ENCODE results near the gene IER3. TPM values are rescaled to one million over a fixed set of nuclear protein-coding genes. Genes with fewer than 3 reads are reported as not detected.
"Not testable (repeated sequence)": the region's sequence is repeated elsewhere in the genome, so short reads cannot be mapped to it uniquely, and the experiment has no call there.

The IER3 gene
- total and polyA plus RNA-seq, 9 of the 15 experiments (the other 6 are each of a cell fraction or from before 2014, with no cell fraction given), result 1.5 to 30.0 (median 11.5) TPM

DNA sequence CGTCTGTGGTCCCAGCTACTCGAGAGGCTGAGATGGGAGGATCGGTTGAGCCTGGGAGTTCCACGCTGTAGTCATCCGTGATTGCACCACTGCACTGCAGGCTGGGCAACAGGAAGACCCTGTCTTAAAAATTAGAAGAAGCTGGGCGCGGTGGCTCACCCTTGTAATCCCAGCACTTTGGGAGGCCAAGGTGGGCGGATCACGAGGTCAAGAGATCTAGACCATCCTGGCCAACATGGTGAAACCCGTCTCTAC is 22.4 kb downstream of the IER3 start:
- peak overlapping the region; percentile 98 for H3K4me2 ChIP-seq (ENCODE audit: insufficient read depth, low read length)
- H3K4me1 ChIP-seq (replicated peaks in 1 of 2; ENCODE audit: control insufficient read depth in 2 of 2, insufficient read depth in 2 of 2, low read length in 2 of 2), result peaks cover 19 to 21% of the 10 kb centered on the region in 2 experiments
- H3K9me3 ChIP-seq (replicated peaks; ENCODE audit: control insufficient read depth, insufficient read depth, low read depth, low read length); H3K27me3 ChIP-seq (ENCODE audit: control insufficient read depth in 2 of 2, insufficient read depth in 2 of 2, low read length in 2 of 2); H2AFZ ChIP-seq (ENCODE audit: low read depth, low read length); FAIRE-seq; DNase-seq (ENCODE audit: extremely low read depth in 1 of 4, low spot score in 3 of 4); H3K9me1 ChIP-seq (ENCODE audit: control insufficient read depth, insufficient read depth, low read length); BruUV-seq (replicated peaks); ATAC-seq; TF ChIP-seq JUN (IDR thresholded peaks at IDR 0.05; ENCODE audit: borderline replicate concordance, low read depth, low read length); NR2C2 (CRISPR knock-in tag; IDR thresholded peaks at IDR 0.05): not testable (repeated sequence)
- CTCF ChIA-PET (ENCODE audit: low intra/inter-chr PET ratio), result interaction anchor here (0.8 to 5.0 kb wide), 7 partner anchors 9 to 238 kb away, joined by 3 to 92 read pairs (median 9); partner anchors contain the start of gene DHX16
- peaks cover 52% of the 10 kb centered on the region for H3K36me3 ChIP-seq (ENCODE audit: control insufficient read depth, insufficient read depth, low read length)
- intact Hi-C loops (cut with micrococcal nuclease), result loop anchor here (1.0 kb wide), 1 partner anchor 43 kb away; no protein-coding TSS in a partner anchor
- H4K20me1 ChIP-seq (replicated peaks; ENCODE audit: control insufficient read depth, insufficient read depth, low read length), result peaks cover 44% of the 10 kb centered on the region
- in situ Hi-C loops (cut with MboI), result loop anchor here (5.0 to 10.0 kb wide), 2 partner anchors 47 to 240 kb away; partner anchors contain the start of gene DHX16
- peak overlapping the region; percentile 91 for H3K27ac ChIP-seq (ENCODE audit: extremely low read depth, low read depth, low read length)
- POLR2A ChIA-PET, result interaction anchor here (0.6 to 27.1 kb wide), 17 partner anchors 7 to 387 kb away, joined by 3 to 524 read pairs (median 4); partner anchors contain the start of genes GTF2H4 and NRM
- H3K9ac ChIP-seq (ENCODE audit: insufficient read depth in 1 of 2, low read depth in 2 of 2, low read length in 2 of 2), result peak overlapping the region; percentile 96
- peak overlapping the region; percentile 89 for H3K4me3 ChIP-seq
- under 1% methylated on average over 10 of the region's 10 CpGs for whole genome bisulfite sequencing (ENCODE audit: insufficient coverage, low coverage, missing lambda C conversion rate)
- 0 out of 2 replicates have a peak, but pooled peaks have one; percentile 41 for TF ChIP-seq SUPT5H (IDR thresholded peaks at IDR 0.05)
- 0 out of 2 replicates have a peak, but pooled peaks have one; percentile 26 for TF ChIP-seq JUN (CRISPR knock-in tag; IDR thresholded peaks at IDR 0.05; ENCODE audit: borderline replicate concordance)
- 0 out of 2 replicates have a peak, but pooled peaks have one; percentile 43 for TF ChIP-seq ZNF584 (CRISPR knock-in tag; IDR thresholded peaks at IDR 0.05; ENCODE audit: low read depth)
- TF ChIP-seq, protein P1, sequence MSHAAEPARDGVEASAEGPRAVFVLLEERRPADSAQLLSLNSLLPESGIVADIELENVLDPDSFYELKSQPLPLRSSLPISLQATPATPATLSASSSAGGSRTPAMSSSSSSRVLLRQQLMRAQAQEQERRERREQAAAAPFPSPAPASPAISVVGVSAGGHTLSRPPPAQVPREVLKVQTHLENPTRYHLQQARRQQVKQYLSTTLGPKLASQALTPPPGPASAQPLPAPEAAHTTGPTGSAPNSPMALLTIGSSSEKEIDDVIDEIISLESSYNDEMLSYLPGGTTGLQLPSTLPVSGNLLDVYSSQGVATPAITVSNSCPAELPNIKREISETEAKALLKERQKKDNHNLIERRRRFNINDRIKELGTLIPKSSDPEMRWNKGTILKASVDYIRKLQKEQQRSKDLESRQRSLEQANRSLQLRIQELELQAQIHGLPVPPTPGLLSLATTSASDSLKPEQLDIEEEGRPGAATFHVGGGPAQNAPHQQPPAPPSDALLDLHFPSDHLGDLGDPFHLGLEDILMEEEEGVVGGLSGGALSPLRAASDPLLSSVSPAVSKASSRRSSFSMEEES (CRISPR knock-in tag; IDR thresholded peaks at IDR 0.05), result peak; percentile 42
- 0 out of 2 replicates have a peak, but pooled peaks have one; percentile 20 for TF ChIP-seq RHOXF2B (CRISPR knock-in tag; conservative IDR thresholded peaks at IDR 0.05)
- 0 out of 2 replicates have a peak, but pooled peaks have one; percentile 1 for TF ChIP-seq NR2C2 (tag; IDR thresholded peaks at IDR 0.05)
- peak; percentile 36; the same call in 1 of the 2 replicates for TF ChIP-seq POLR2A (conservative IDR thresholded peaks at IDR 0.05)
- TF ChIP-seq HIVEP1 (CRISPR knock-in tag; IDR thresholded peaks at IDR 0.05), result 0 out of 2 replicates have a peak, but pooled peaks have one; percentile 1
- TF ChIP-seq EGR1 (conservative IDR thresholded peaks at IDR 0.05), result peak; percentile 46
- H3K79me2 ChIP-seq (ENCODE audit: control insufficient read depth, insufficient read depth, low read length), result peaks cover 82% of the 10 kb centered on the region
